GM12878 (cell line): ENCODE data around the gene SEC14L1. TPM values are rescaled to one million over a fixed set of nuclear protein-coding genes. Genes with fewer than 3 reads are reported as not detected.
A peak's percentile ranks its signal among the peaks of the same experiment; 100 is the strongest.

Source experiments
- ATAC-seq: fragments of 200-7000 bp; cut with Tn5 transposase; 3 replicates; pipeline ENCODE4 v1.9.1; 2020; ENCODE audit warnings: mild to moderate bottlenecking, moderate library complexity
- BruUV-seq: library from RNA; stranded (reverse); fragments of 400-500 nt; replicated peaks from 2 replicates; lab custom pipeline; 2021; lab: Mats Ljungman, UMichigan
- CTCF ChIA-PET: fragments of 300-600 bp; sonication (Branson Sonifier 250); formaldehyde crosslinking; extraction: SDS; loops from one replicate; lab custom pipeline; 2021; ENCODE audit warnings: inconsistent platforms; lab: Yijun Ruan, JAX
- POLR2A ChIA-PET: fragments of 350-600 bp; formaldehyde crosslinking; extraction: SDS; loops from one replicate; lab custom pipeline; 2021; ENCODE audit warnings: inconsistent platforms; lab: Charles Lee
- RAD21 ChIA-PET: fragments of 300-600 bp; sonication (Branson Sonifier 250); formaldehyde crosslinking; loops from one replicate; lab custom pipeline; 2023; ENCODE audit warnings: antibody characterized with exemption; ENCODE audit not compliant: unreplicated experiment; lab: Charles Lee
- SMC1A ChIA-PET: fragments of 300-600 bp; sonication (Branson Sonifier 250); formaldehyde crosslinking; loops from one replicate; lab custom pipeline; 2023; ENCODE audit not compliant: unreplicated experiment, uncharacterized antibody; lab: Charles Lee
- DNase-seq: peaks from one replicate; pipeline ENCODE4 v3.0.0-alpha.2; 2011; ENCODE audit warnings: low read depth, low spot score
- FAIRE-seq: peaks from 3 replicates; lab custom pipeline; 2011; peaks lifted over from hg19 to GRCh38; lab: Jason Lieb, UNC
- H2AFZ ChIP-seq: 2 replicates; pipeline ENCODE4 v1.6.0; 2011; ENCODE audit warnings: low read depth, low read length, control low read depth; ENCODE audit not compliant: control insufficient read depth
- H3K27ac ChIP-seq: 2 replicates; pipeline ENCODE4 v1.5.1; 2011; ENCODE audit warnings: control low read depth; ENCODE audit not compliant: control insufficient read depth, insufficient read depth
- H3K27me3 ChIP-seq, 2 experiments: replicated peaks in 1 of 2; 2 replicates each; pipeline versions ENCODE4 v1.6.0 to v1.6.1; 2011; ENCODE audit warnings: low read length in 1 of 2; ENCODE audit not compliant: control insufficient read depth in 2 of 2, insufficient read depth in 2 of 2
- H3K36me3 ChIP-seq, 2 experiments: 2 replicates each; pipeline ENCODE4 v1.5.1; 2011; ENCODE audit warnings: low read length in 1 of 2; ENCODE audit not compliant: control insufficient read depth in 2 of 2, insufficient read depth in 2 of 2
- H3K4me1 ChIP-seq: 2 replicates; pipeline ENCODE4 v1.6.1; 2011; ENCODE audit warnings: mild to moderate bottlenecking, low read length, moderate library complexity, mixed read lengths; ENCODE audit not compliant: control insufficient read depth, insufficient read depth
- H3K4me2 ChIP-seq: 2 replicates; pipeline ENCODE4 v1.6.0; 2011; ENCODE audit warnings: control low read depth; ENCODE audit not compliant: control insufficient read depth, insufficient read depth
- H3K4me3 ChIP-seq: fragments of 200-600 bp; sonication (generic); 2 replicates; pipeline ENCODE4 v1.5.1; 2016
- H3K79me2 ChIP-seq: 2 replicates; pipeline ENCODE4 v1.6.0; 2011; ENCODE audit warnings: low read length; ENCODE audit not compliant: control insufficient read depth, insufficient read depth
- H3K9ac ChIP-seq: 2 replicates; pipeline ENCODE4 v1.8.0; 2011; ENCODE audit warnings: low read length, control low read depth, mixed read lengths; ENCODE audit not compliant: control insufficient read depth, insufficient read depth
- H3K9me3 ChIP-seq: replicated peaks from 3 replicates; pipeline ENCODE4 v1.5.1; 2011; ENCODE audit warnings: mild to moderate bottlenecking, low read length; ENCODE audit not compliant: control insufficient read depth, insufficient read depth
- H4K20me1 ChIP-seq: 2 replicates; pipeline ENCODE4 v1.6.0; 2011; ENCODE audit not compliant: control insufficient read depth, insufficient read depth
- ATF2 ChIP-seq: IDR thresholded peaks from 2 replicates; pipeline ENCODE4 v1.6.1; 2012; ENCODE audit warnings: low read length, inconsistent platforms
- DPF2 ChIP-seq: fragments of 450-650 bp; IDR thresholded peaks from 2 replicates; pipeline ENCODE4 v1.6.1; 2017; ENCODE audit warnings: mild to moderate bottlenecking
- E2F4 ChIP-seq: IDR thresholded peaks from 2 replicates; pipeline ENCODE4 v1.6.1; 2012; ENCODE audit warnings: low read depth, low read length, improper control_type of control experiment
- FOS ChIP-seq: IDR thresholded peaks from 3 replicates; pipeline ENCODE4 v1.6.1; 2011; ENCODE audit warnings: borderline replicate concordance; ENCODE audit not compliant: insufficient read length; ENCODE audit errors: extremely low read depth
- JUND ChIP-seq: IDR thresholded peaks from 2 replicates; pipeline ENCODE4 v1.6.1; 2012; ENCODE audit warnings: low read depth, mild to moderate bottlenecking, low read length, improper control_type of control experiment, moderate library complexity
- MXI1 ChIP-seq: fragments of 150-350 bp; IDR thresholded peaks from 2 replicates; pipeline ENCODE4 v1.6.1; 2011; ENCODE audit warnings: low read depth, mild to moderate bottlenecking, inconsistent platforms, low read length, improper control_type of control experiment
- NR2C2 ChIP-seq: IDR thresholded peaks from 2 replicates; pipeline ENCODE4 v1.6.1; 2011; ENCODE audit warnings: borderline replicate concordance, low read depth; ENCODE audit not compliant: control insufficient read depth, insufficient read length
- PAX8 ChIP-seq: fragments of 450-650 bp; IDR thresholded peaks from 2 replicates; pipeline ENCODE4 v1.6.1; 2017; ENCODE audit warnings: mild to moderate bottlenecking, moderate library complexity
- POLR2A ChIP-seq: IDR thresholded peaks from 2 replicates; pipeline ENCODE4 v1.6.1; 2011; ENCODE audit warnings: low read depth, mild to moderate bottlenecking, low read length
- POLR2AphosphoS5 ChIP-seq: IDR thresholded peaks from 2 replicates; pipeline ENCODE4 v1.6.1; 2011; ENCODE audit warnings: mild to moderate bottlenecking, low read length, inconsistent platforms
- RB1 ChIP-seq: fragments of 450-650 bp; formaldehyde crosslinking; IDR thresholded peaks from 2 replicates; pipeline ENCODE4 v1.6.1; 2017; ENCODE audit warnings: mild to moderate bottlenecking, borderline replicate concordance
- SIX5 ChIP-seq: IDR thresholded peaks from 2 replicates; pipeline ENCODE4 v1.6.1; 2011; ENCODE audit warnings: mild to moderate bottlenecking, low read depth, low read length, moderate library complexity; ENCODE audit not compliant: severe bottlenecking
- SMC3 ChIP-seq: IDR thresholded peaks from 2 replicates; pipeline ENCODE4 v1.6.1; 2011; ENCODE audit warnings: low read length, improper control_type of control experiment, borderline replicate concordance
- TCF12 ChIP-seq: IDR thresholded peaks from 2 replicates; pipeline ENCODE4 v1.6.1; 2011; ENCODE audit warnings: low read depth, mild to moderate bottlenecking, low read length
- WGBS: methylation state at CpG from one replicate; pipeline ENCODE4 v1.1.6; 2016; ENCODE audit warnings: low lambda C conversion rate; ENCODE audit not compliant: insufficient replicate concordance, insufficient coverage; ENCODE audit errors: missing lambda C conversion rate; 5-methylcytosine and 5-hydroxymethylcytosine counted together
- in situ Hi-C: fragments of 300-500 bp; cut with MboI; formaldehyde crosslinking; loops from 9 replicates; pipeline ENCODE4 v1.14.3; 2018; ENCODE audit warnings: mixed read lengths
- intact Hi-C: fragments of 100-400 bp; cut with micrococcal nuclease; formaldehyde crosslinking; loops from one replicate; pipeline ENCODE4 v1.14.2; 2022; ENCODE audit not compliant: unreplicated experiment
- polyA plus RNA-seq, 11 experiments: library from polyadenylated mRNA; depleted of rRNA in 4 of 11; unstranded in 6 of 11; stranded (reverse) in 5 of 11; fragments of >200 nt; fragmentation: Nextera tagmentation in 4 of 11; fragmentation: Illumina TruSeq in 1 of 11; extraction: Ambion mirVana in 4 of 11; extraction: Trizol in 1 of 11; gene quantifications; 1 replicate in 1 of 11; 2 replicates in 10 of 11; pipeline versions ENCODE4 v1.2.1 to v1.2.3, GENCODE V29; 2011 to 2016; ENCODE audit warnings: inconsistent platforms in 2 of 11, missing spikeins in 2 of 11, low read depth in 1 of 11
- total RNA-seq, 4 experiments: library from RNA; depleted of rRNA in 3 of 4; stranded (reverse); fragments of >200 nt in 3 of 4; fragmentation: Illumina TruSeq in 1 of 4; extraction: Trizol in 1 of 4; gene quantifications; 2 replicates each; pipeline versions ENCODE4 v1.2.1 to v1.2.3, GENCODE V29; 2013 to 2021

The SEC14L1 gene
- total and polyA plus RNA-seq, 10 of the 15 experiments (the other 5 are each of a cell fraction or from before 2014, with no cell fraction given) = 6.3 to 66.1 (median 33.5) TPM

DNA sequence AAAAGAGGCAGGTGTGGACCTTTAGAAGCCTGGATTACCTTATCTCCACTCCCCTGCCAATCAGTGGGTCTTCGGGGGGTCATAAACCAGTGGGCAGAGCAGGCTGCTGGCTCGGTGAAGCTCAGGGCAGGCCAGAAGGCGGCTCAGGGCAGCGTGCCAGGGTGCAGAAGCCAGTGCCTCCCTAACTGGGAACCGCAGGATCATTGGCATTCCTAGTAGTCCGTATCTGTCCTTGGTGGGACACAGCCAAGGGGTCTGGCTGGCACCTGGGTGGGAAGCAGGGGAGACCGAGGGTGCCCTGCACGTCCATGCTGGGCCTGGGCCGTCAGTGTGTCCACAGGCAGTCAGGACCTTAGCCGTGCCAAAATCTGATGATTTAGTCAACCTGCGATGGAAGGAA, 76.8 kb downstream of the SEC14L1 start:
- 93% methylated on average over 11 of the region's 11 CpGs for WGBS
- SMC1A ChIA-PET = no interaction called here
- FAIRE-seq (no peak), ATAC-seq (no peak), DNase-seq (no peak)
- intact Hi-C loops (no loop called here), in situ Hi-C loops (no loop called here)
- Histone ChIP-seq H3K27me3 (no peaks in the 10 kb centered on the region), H3K27ac (no peak overlapping the region), H3K9me3 (no peaks in the 10 kb centered on the region), H3K79me2 (peaks cover 3% of the 10 kb centered on the region; the same call in 1 of the 2 replicates), H2AFZ (no peak overlapping the region), H3K4me1 (peaks cover 10% of the 10 kb centered on the region), H3K4me3 (no peak overlapping the region), H3K4me2 (no peak overlapping the region), H3K36me3 (peaks cover 35 to 42% of the 10 kb centered on the region in 2 experiments; a peak in 3 of 4 replicates), H3K9ac (no peak overlapping the region), H4K20me1 (no peaks in the 10 kb centered on the region)
- BruUV-seq = no TSS peak
- TF ChIP-seq POLR2A (peak; percentile 59), SIX5 (no peak), POLR2AphosphoS5 (peak; percentile 62; the same call in 1 of the 2 replicates)
- RAD21 ChIA-PET = no interaction called here
- POLR2A ChIA-PET = no interaction called here
- CTCF ChIA-PET = interaction anchor here (1.4 kb wide), 1 partner anchor 130 kb away, joined by 3 read pairs; no protein-coding TSS in a partner anchor

GRCh38 chr17:77218902-77219301, 78.1 kb downstream of the SEC14L1 start:
- H3K4me1 ChIP-seq = no peaks in the 10 kb centered on the region
- H3K36me3 ChIP-seq = peaks cover 24 to 32% of the 10 kb centered on the region in 2 experiments; a peak in 3 of 4 replicates
- ChIA-PET POLR2A (interaction anchor here (0.5 kb wide), 1 partner anchor 80 kb away, joined by 5 read pairs; no protein-coding TSS in a partner anchor), CTCF (interaction anchor here (0.6 kb wide), 1 partner anchor 145 kb away, joined by 4 read pairs; no protein-coding TSS in a partner anchor), SMC1A (no interaction called here), RAD21 (no interaction called here)
- DNase-seq (no peak), FAIRE-seq (no peak), ATAC-seq (no peak)
- no peaks in the 10 kb centered on the region for H4K20me1 ChIP-seq
- intact Hi-C loops = no loop called here
- no peak overlapping the region for H3K4me2 ChIP-seq
- H3K4me3 ChIP-seq = no peak overlapping the region
- H3K79me2 ChIP-seq = no peaks in the 10 kb centered on the region
- no peak overlapping the region for H3K27ac ChIP-seq
- H3K27me3 ChIP-seq = no peaks in the 10 kb centered on the region
- no peak overlapping the region for H2AFZ ChIP-seq
- 92% methylated on average over 10 of the region's 10 CpGs for WGBS
- H3K9ac ChIP-seq = no peak overlapping the region
- no peaks in the 10 kb centered on the region; the same call in 2 of the 3 replicates for H3K9me3 ChIP-seq
- BruUV-seq = no TSS peak
- in situ Hi-C loops = no loop called here
- TF ChIP-seq ATF2 (no peak), SMC3 (no peak), NR2C2 (no peak), RB1 (no peak), FOS (no peak), TCF12 (no peak), E2F4 (no peak), DPF2 (no peak), PAX8 (no peak), MXI1 (no peak), JUND (no peak)
